ENCODE measurements around the gene KNCN.

KNCN gene

GRCh38 chr1:46583494-46583893, 32.0 kb upstream of the KNCN start:
- Histone ChIP-seq H3K27me3 (ENCODE audit: control insufficient read depth, low read length) (no peaks in the 10 kb centered on the region), H3K4me2 (ENCODE audit: low read length) (no peak overlapping the region), H3K36me3 (ENCODE audit: control insufficient read depth, low read length) (peaks cover 13% of the 10 kb centered on the region), H3K9me3 (ENCODE audit: control insufficient read depth, insufficient read depth, low read length) (no peaks in the 10 kb centered on the region), H3K79me2 (ENCODE audit: control insufficient read depth, low read length) (no peaks in the 10 kb centered on the region), H3K4me1 (ENCODE audit: control insufficient read depth, low read length) (no peaks in the 10 kb centered on the region), H3K4me3 (ENCODE audit: low read length) (no peak overlapping the region), H3F3A (ENCODE audit: control insufficient read depth, insufficient read depth) (no peaks in the 10 kb centered on the region), H4K20me1 (ENCODE audit: control insufficient read depth, insufficient read depth, low read depth, low read length) (no peaks in the 10 kb centered on the region), H3K27ac (ENCODE audit: low read depth, low read length) (no peak overlapping the region), H3K9me2 (replicated peaks; ENCODE audit: control insufficient read depth, low read length) (no peaks in the 10 kb centered on the region)
- TF ChIP-seq EZH2phosphoT487 (IDR thresholded peaks at IDR 0.05; ENCODE audit: borderline replicate concordance, low read length) (no peak), CTCF (IDR thresholded peaks at IDR 0.05; ENCODE audit: low read depth, low read length, poor library complexity, severe bottlenecking) (no peak)

GRCh38 chr1:46582972-46583371, 31.5 kb upstream of the KNCN start:
- Histone ChIP-seq H4K20me1 (ENCODE audit: control insufficient read depth, insufficient read depth, low read depth, low read length) (no peaks in the 10 kb centered on the region), H3K4me2 (ENCODE audit: low read length) (no peak overlapping the region), H3K9me2 (replicated peaks; ENCODE audit: control insufficient read depth, low read length) (no peaks in the 10 kb centered on the region), H3K4me1 (ENCODE audit: control insufficient read depth, low read length) (no peaks in the 10 kb centered on the region), H3F3A (ENCODE audit: control insufficient read depth, insufficient read depth) (no peaks in the 10 kb centered on the region), H3K36me3 (ENCODE audit: control insufficient read depth, low read length) (peaks cover 13% of the 10 kb centered on the region), H3K9me3 (ENCODE audit: control insufficient read depth, insufficient read depth, low read length) (no peaks in the 10 kb centered on the region), H3K27me3 (ENCODE audit: control insufficient read depth, low read length) (no peaks in the 10 kb centered on the region), H3K27ac (ENCODE audit: low read depth, low read length) (no peak overlapping the region), H3K4me3 (ENCODE audit: low read length) (no peak overlapping the region), H3K79me2 (ENCODE audit: control insufficient read depth, low read length) (no peaks in the 10 kb centered on the region)
- TF ChIP-seq EZH2phosphoT487 (IDR thresholded peaks at IDR 0.05; ENCODE audit: borderline replicate concordance, low read length) (no peak), CTCF (IDR thresholded peaks at IDR 0.05; ENCODE audit: low read depth, low read length, poor library complexity, severe bottlenecking) (no peak)

- Histone ChIP-seq H3K4me3 (ENCODE audit: low read length) (no peak overlapping the region), H3K27ac (ENCODE audit: low read depth, low read length) (no peak overlapping the region), H3F3A (ENCODE audit: control insufficient read depth, insufficient read depth) (no peaks in the 10 kb centered on the region), H3K27me3 (ENCODE audit: control insufficient read depth, low read length) (no peaks in the 10 kb centered on the region), H4K20me1 (ENCODE audit: control insufficient read depth, insufficient read depth, low read depth, low read length) (no peaks in the 10 kb centered on the region), H3K79me2 (ENCODE audit: control insufficient read depth, low read length) (no peaks in the 10 kb centered on the region), H3K4me2 (ENCODE audit: low read length) (no peak overlapping the region), H3K9me3 (ENCODE audit: control insufficient read depth, insufficient read depth, low read length) (no peaks in the 10 kb centered on the region), H3K36me3 (ENCODE audit: control insufficient read depth, low read length) (peaks cover 13% of the 10 kb centered on the region), H3K4me1 (ENCODE audit: control insufficient read depth, low read length) (no peaks in the 10 kb centered on the region), H3K9me2 (replicated peaks; ENCODE audit: control insufficient read depth, low read length) (no peaks in the 10 kb centered on the region)
- TF ChIP-seq CTCF (IDR thresholded peaks at IDR 0.05; ENCODE audit: low read depth, low read length, poor library complexity, severe bottlenecking): no peak
- TF ChIP-seq EZH2phosphoT487 (IDR thresholded peaks at IDR 0.05; ENCODE audit: borderline replicate concordance, low read length): no peak
These were observed 30.4 kb upstream of the KNCN start for GRCh38 chr1:46581681-46582455.
